OCI-LY7 (cell line): ENCODE results near the gene ZXDC. TPM values are rescaled to one million over a fixed set of nuclear protein-coding genes. Genes with fewer than 3 reads are reported as not detected.

Source experiments
- BruUV-seq: library from RNA; stranded (reverse); fragments of 400-500 nt; replicated peaks from 2 replicates; lab custom pipeline; 2021; lab: Mats Ljungman, UMichigan
- CTCF ChIA-PET: fragments of 300-600 bp; sonication (Branson Sonifier 250); formaldehyde crosslinking; loops from one replicate; lab custom pipeline; 2022; ENCODE audit warnings: antibody characterized with exemption; ENCODE audit not compliant: unreplicated experiment; lab: Charles Lee
- POLR2A ChIA-PET: fragments of 300-600 bp; sonication (Branson Sonifier 250); formaldehyde crosslinking; loops from one replicate; lab custom pipeline; 2022; ENCODE audit warnings: antibody characterized with exemption; lab: Charles Lee
- DNase-seq: peaks from one replicate; pipeline ENCODE4 v3.0.0-alpha.2; 2015; ENCODE audit warnings: low spot score
- H2AFZ ChIP-seq: fragments of 200-600 bp; sonication (generic), shearing (Covaris generic); 2 replicates; pipeline ENCODE4 v1.6.1; 2014; ENCODE audit warnings: mild to moderate bottlenecking, antibody characterized with exemption, low read length, moderate library complexity
- H3K27ac ChIP-seq: fragments of 200-600 bp; sonication (generic); 2 replicates; pipeline ENCODE4 v1.5.1; 2014; ENCODE audit warnings: mixed run types, low read depth, mild to moderate bottlenecking, moderate library complexity, low read length, inconsistent platforms; ENCODE audit not compliant: poor library complexity, severe bottlenecking
- H3K36me3 ChIP-seq: fragments of 200-600 bp; sonication (generic); 2 replicates; pipeline ENCODE4 v1.6.1; 2014; ENCODE audit warnings: mild to moderate bottlenecking, antibody characterized with exemption, low read length, moderate library complexity, mixed read lengths; ENCODE audit not compliant: insufficient read depth
- H3K4me1 ChIP-seq: fragments of 200-600 bp; sonication (generic); 2 replicates; pipeline ENCODE4 v1.5.1; 2014; ENCODE audit warnings: mild to moderate bottlenecking, low read length; ENCODE audit not compliant: insufficient read depth, poor library complexity, severe bottlenecking
- H3K4me2 ChIP-seq: fragments of 200-600 bp; sonication (generic); 2 replicates; pipeline ENCODE4 v1.6.1; 2014; ENCODE audit warnings: mild to moderate bottlenecking, low read length
- H3K4me3 ChIP-seq: fragments of 200-600 bp; sonication (generic); 2 replicates; pipeline ENCODE4 v1.5.1; 2014; ENCODE audit warnings: mild to moderate bottlenecking, low read depth, low read length; ENCODE audit not compliant: poor library complexity, severe bottlenecking
- H3K79me2 ChIP-seq: fragments of 200-600 bp; sonication (generic); 2 replicates; pipeline ENCODE4 v1.6.1; 2016; ENCODE audit warnings: low read depth, mild to moderate bottlenecking, low read length, moderate library complexity, mixed read lengths; ENCODE audit not compliant: insufficient read depth
- H3K9me2 ChIP-seq: fragments of 200-600 bp; sonication (generic); 2 replicates; pipeline ENCODE4 v1.6.1; 2016; ENCODE audit warnings: mild to moderate bottlenecking, low read length, mixed read lengths; ENCODE audit not compliant: insufficient read depth
- H3K9me3 ChIP-seq: fragments of 200-600 bp; sonication (generic); 2 replicates; pipeline ENCODE4 v1.6.1; 2014; ENCODE audit warnings: mild to moderate bottlenecking, mixed run types, low read length, mixed read lengths
- H4K20me1 ChIP-seq: fragments of 200-600 bp; sonication (generic); 2 replicates; pipeline ENCODE4 v1.6.1; 2014; ENCODE audit warnings: mild to moderate bottlenecking, antibody characterized with exemption, low read length, moderate library complexity, mixed read lengths; ENCODE audit not compliant: insufficient read depth
- CTCF ChIP-seq: fragments of 200-600 bp; sonication (generic); conservative IDR thresholded peaks from 2 replicates; pipeline ENCODE4 v1.5.1; 2014; ENCODE audit warnings: mild to moderate bottlenecking, antibody characterized with exemption, low read length, moderate library complexity, mixed read lengths
- EZH2phosphoT487 ChIP-seq: fragments of 200-600 bp; sonication (generic); IDR thresholded peaks from 2 replicates; pipeline ENCODE4 v1.6.1; 2018; ENCODE audit warnings: low read depth, borderline replicate concordance, mild to moderate bottlenecking, mixed run types, antibody characterized with exemption, low read length, moderate library complexity, mixed read lengths
- intact Hi-C: fragments of 100-400 bp; cut with micrococcal nuclease; formaldehyde crosslinking; loops from one replicate; pipeline ENCODE4 v1.10.0; 2022; ENCODE audit not compliant: unreplicated experiment
- total RNA-seq, 2 experiments: library from RNA; depleted of rRNA in 1 of 2; stranded (reverse); fragments of >200 nt in 1 of 2; shearing (Covaris generic) in 1 of 2; gene quantifications; 2 replicates each; pipeline ENCODE4 v1.2.3, GENCODE V29; 2014 to 2022

ZXDC gene
- total RNA-seq, 2 experiments from 2014 or later = 32.2 to 34.9 TPM

GRCh38 chr3:126502656-126503055 is 27.0 kb upstream of the ZXDC start:
- no peaks in the 10 kb centered on the region for H3K79me2 ChIP-seq
- H4K20me1 ChIP-seq = no peaks in the 10 kb centered on the region
- DNase-seq = no peak
- TF ChIP-seq CTCF (no peak), EZH2phosphoT487 (no peak)
- H3K9me2 ChIP-seq = no peaks in the 10 kb centered on the region
- peaks cover 25% of the 10 kb centered on the region for H3K4me1 ChIP-seq
- BruUV-seq = no TSS peak
- no peak overlapping the region for H3K27ac ChIP-seq
- H3K9me3 ChIP-seq = no peaks in the 10 kb centered on the region
- intact Hi-C loops = no loop called here
- no peak overlapping the region for H3K4me2 ChIP-seq
- H3K36me3 ChIP-seq = no peaks in the 10 kb centered on the region
- ChIA-PET CTCF (no interaction called here), POLR2A (no interaction called here)
- no peak overlapping the region for H3K4me3 ChIP-seq
- H2AFZ ChIP-seq = no peak overlapping the region

- CTCF ChIA-PET = no interaction called here
Observed at GRCh38 chr3:126501736-126502135, 26.0 kb upstream of the ZXDC start.

More at GRCh38 chr3:126501736-126502135, 26.0 kb upstream of the ZXDC start:
- no peak overlapping the region for H3K4me2 ChIP-seq
- intact Hi-C loops = no loop called here
- no TSS peak for BruUV-seq
- POLR2A ChIA-PET = no interaction called here
- H3K79me2 ChIP-seq = no peaks in the 10 kb centered on the region
- H4K20me1 ChIP-seq = no peaks in the 10 kb centered on the region
- H3K4me3 ChIP-seq = no peak overlapping the region
- H3K36me3 ChIP-seq = no peaks in the 10 kb centered on the region
- no peak for DNase-seq
- H3K27ac ChIP-seq = no peak overlapping the region
- H3K9me2 ChIP-seq = no peaks in the 10 kb centered on the region
- peaks cover 35% of the 10 kb centered on the region for H3K4me1 ChIP-seq
- no peak overlapping the region for H2AFZ ChIP-seq
- TF ChIP-seq CTCF (no peak), EZH2phosphoT487 (no peak)
- no peaks in the 10 kb centered on the region for H3K9me3 ChIP-seq
